DND-41 (cell line): Measurements from ENCODE around the gene UNK.

Source experiments
- ATAC-seq: fragments of 200-7000 bp; cut with Tn5 transposase; 3 replicates; pipeline ENCODE4 v1.9.1; 2021; ENCODE audit warnings: low read depth; ENCODE audit not compliant: insufficient read depth
- DNase-seq: peaks from one replicate; pipeline ENCODE4 v3.0.0-alpha.2; 2020
- H2AFZ ChIP-seq: 2 replicates; pipeline ENCODE4 v1.6.0; 2012; ENCODE audit warnings: low read depth, low read length
- H3K27ac ChIP-seq: 2 replicates; pipeline ENCODE4 v1.5.1; 2012; ENCODE audit warnings: low read length, inconsistent platforms
- H3K27me3 ChIP-seq: fragments of 200-600 bp; sonication (generic); 2 replicates; pipeline ENCODE4 v1.6.0; 2012; ENCODE audit warnings: low read length, mild to moderate bottlenecking, inconsistent platforms; ENCODE audit not compliant: insufficient read depth, poor library complexity
- H3K36me3 ChIP-seq: 2 replicates; pipeline ENCODE4 v1.5.1; 2012; ENCODE audit warnings: low read length, inconsistent platforms; ENCODE audit not compliant: insufficient read depth
- H3K4me1 ChIP-seq: 2 replicates; pipeline ENCODE4 v1.5.1; 2012; ENCODE audit warnings: mild to moderate bottlenecking, low read length; ENCODE audit not compliant: insufficient read depth
- H3K4me2 ChIP-seq: 2 replicates; pipeline ENCODE4 v1.6.0; 2012; ENCODE audit warnings: mild to moderate bottlenecking, moderate library complexity, low read length, inconsistent platforms; ENCODE audit not compliant: insufficient read depth
- H3K4me3 ChIP-seq, 2 experiments: fragments of 200-600 bp in 1 of 2; shearing (Covaris generic) in 1 of 2; 2 replicates each; pipeline ENCODE4 v1.5.1; 2012 to 2016; ENCODE audit warnings: inconsistent platforms in 2 of 2, low read length in 2 of 2, mild to moderate bottlenecking in 2 of 2, low read depth in 1 of 2, moderate library complexity in 1 of 2
- H3K79me2 ChIP-seq: 2 replicates; pipeline ENCODE4 v1.6.0; 2012; ENCODE audit warnings: low read length, inconsistent platforms; ENCODE audit not compliant: insufficient read depth
- H3K9ac ChIP-seq: 2 replicates; pipeline ENCODE4 v1.6.0; 2012; ENCODE audit warnings: low read depth, mild to moderate bottlenecking, inconsistent platforms, low read length, moderate library complexity
- H3K9me3 ChIP-seq: 2 replicates; pipeline ENCODE4 v1.5.1; 2012; ENCODE audit warnings: low read length, moderate library complexity, mild to moderate bottlenecking, inconsistent platforms; ENCODE audit not compliant: insufficient read depth, severe bottlenecking
- H4K20me1 ChIP-seq: 2 replicates; pipeline ENCODE4 v1.6.0; 2012; ENCODE audit warnings: low read length; ENCODE audit not compliant: insufficient read depth
- CTCF ChIP-seq: IDR thresholded peaks from 2 replicates; pipeline ENCODE4 v1.5.1; 2012; ENCODE audit warnings: borderline replicate concordance, low read length, moderate library complexity, mild to moderate bottlenecking; ENCODE audit not compliant: poor library complexity, severe bottlenecking; ENCODE audit errors: extremely low read depth
- EZH2 ChIP-seq: IDR thresholded peaks from 3 replicates; pipeline ENCODE4 v1.6.1; 2012; ENCODE audit warnings: borderline replicate concordance, low read depth, mild to moderate bottlenecking, moderate library complexity, low read length, inconsistent platforms; ENCODE audit not compliant: severe bottlenecking

Gene UNK

GRCh38 chr17:75829747-75830146 is 45.1 kb downstream of the UNK start:
- Histone ChIP-seq H3K4me2 (no peak overlapping the region), H3K4me1 (no peaks in the 10 kb centered on the region), H3K79me2 (no peaks in the 10 kb centered on the region), H3K4me3 (no peak overlapping the region), H2AFZ (no peak overlapping the region), H3K9me3 (no peaks in the 10 kb centered on the region), H3K9ac (no peak overlapping the region), H4K20me1 (peaks cover 6% of the 10 kb centered on the region; the same call in 1 of the 2 replicates), H3K27me3 (no peaks in the 10 kb centered on the region), H3K36me3 (peaks cover 68% of the 10 kb centered on the region), H3K27ac (no peak overlapping the region)
- no peak for ATAC-seq
- no peak for TF ChIP-seq CTCF
- no peak for TF ChIP-seq EZH2
- DNase-seq: no peak

- Histone ChIP-seq H3K4me3 (no peak overlapping the region), H3K79me2 (no peaks in the 10 kb centered on the region), H3K27ac (no peak overlapping the region), H3K4me1 (no peaks in the 10 kb centered on the region), H2AFZ (no peak overlapping the region), H3K36me3 (peaks cover 68% of the 10 kb centered on the region), H3K27me3 (no peaks in the 10 kb centered on the region), H4K20me1 (peaks cover 6% of the 10 kb centered on the region; the same call in 1 of the 2 replicates), H3K9me3 (no peaks in the 10 kb centered on the region), H3K4me2 (no peak overlapping the region), H3K9ac (no peak overlapping the region)
- DNase-seq (peak; percentile 58), ATAC-seq (peak; percentile 42; the same call in 2 of the 3 replicates)
- TF ChIP-seq CTCF (peak; percentile 77), EZH2 (no peak)
These were observed 45.8 kb downstream of the UNK start for GRCh38 chr17:75830164-75831031.

- Histone ChIP-seq H3K27me3 (no peaks in the 10 kb centered on the region), H4K20me1 (peaks cover 6% of the 10 kb centered on the region; the same call in 1 of the 2 replicates), H3K9ac (no peak overlapping the region), H3K4me1 (no peaks in the 10 kb centered on the region), H3K4me2 (no peak overlapping the region), H3K36me3 (peaks cover 70% of the 10 kb centered on the region), H3K4me3 (no peak overlapping the region), H2AFZ (no peak overlapping the region), H3K9me3 (no peaks in the 10 kb centered on the region), H3K27ac (no peak overlapping the region), H3K79me2 (no peaks in the 10 kb centered on the region)
- DNase-seq: no peak
- TF ChIP-seq EZH2 (no peak), CTCF (no peak)
- ATAC-seq: no peak
These were observed 46.5 kb downstream of the UNK start for GRCh38 chr17:75831032-75831571.
